Heart left ventricle (tissue), 13 donors: ENCODE results near the gene CAPN11.

ENCODE experiments used
- CTCF ChIP-seq, 12 donors: fragments of 200-600 bp; sonication (generic) in 4 of 12; IDR thresholded peaks; one replicate each; pipeline versions ENCODE4 v1.5.0 to v1.8.0; 2018 to 2022; ENCODE audit warnings: antibody characterized with exemption in 12 of 12, mild to moderate bottlenecking in 5 of 12
- POLR2A ChIP-seq, 2 donors: fragments of 450-650 bp; IDR thresholded peaks; one replicate each; pipeline ENCODE4 v1.6.1; 2017; ENCODE audit warnings: antibody characterized with exemption in 2 of 2, mild to moderate bottlenecking in 2 of 2, moderate library complexity in 2 of 2
- donor health status: ischemic (EF 13 %, LVEDD 7.1; RV severe dilation, severe dysfunction).
- donor health status: DM: no; HTN: yes; CAD: no.
- donor health status: DM: no; HTN: no; CAD: no.
- donor health status: ischemic (EF 25% LVEDD 6.9; RV normal size, moderate dysfunction).
- donor health status: ischemic (EF 25% LVEDD 5.7; RV mildly dilated, moderate dysfunction).
- donor health status: ischemic (EF 35%, LVEDD 5.7; RV mildly dilated, moderate dysfunction).
- donor health status: nonischemic (EF 11% LVEDD 7.7; RV severe dilation, severe dysfunction).
- donor health status: DM: yes; HTN: yes; CAD: no.
- donor health status: PGD.
- donor health status: ischemic (EF 29% LVEDD 5.4; RV normal size, mild dysfunction).
- donor health status: nonischemic (EF 23%, LVEDD 6.1; RV moderate dilation, normal function).

- TF ChIP-seq CTCF (IDR thresholded peaks at IDR 0.05) (no peak), POLR2A (IDR thresholded peaks at IDR 0.05) (no peak)
These were observed 45.2 kb upstream of the CAPN11 start for GRCh38 chr6:44113414-44113813.
